Gastrocnemius medialis (tissue), 4 donors: ENCODE measurements around the gene IFI30. TPM values are rescaled to one million over a fixed set of nuclear protein-coding genes. Genes with fewer than 3 reads are reported as not detected.

ENCODE experiments used
- ATAC-seq, 2 donors: fragments of 150-250 bp; one replicate each; pipeline ENCODE4 v1.9.1; 2016
- DNase-seq, 2 donors: peaks; one replicate each; pipeline ENCODE4 v3.0.0-alpha.2; 2019
- H3K27ac ChIP-seq, 4 donors: fragments of 200-600 bp; sonication (generic); 1 replicate in 1 of 4; 2 replicates in 3 of 4; pipeline ENCODE4 v1.5.1; 2016 to 2018; ENCODE audit warnings: mild to moderate bottlenecking in 2 of 4, moderate library complexity in 1 of 4
- H3K27me3 ChIP-seq, 3 donors: fragments of 200-600 bp; sonication (generic) in 2 of 3; 1 replicate in 1 of 3; 2 replicates in 2 of 3; pipeline versions ENCODE4 v1.5.1 to v1.6.0; 2016 to 2019; ENCODE audit warnings: mild to moderate bottlenecking in 1 of 3, moderate library complexity in 1 of 3
- H3K36me3 ChIP-seq, 2 donors: fragments of 200-600 bp; sonication (generic) in 1 of 2; one replicate each; pipeline ENCODE4 v1.5.1; 2017 to 2018
- H3K4me1 ChIP-seq, 2 donors: fragments of 200-600 bp; sonication (generic) in 1 of 2; one replicate each; pipeline ENCODE4 v1.5.1; 2016 to 2017; ENCODE audit warnings: mild to moderate bottlenecking in 2 of 2
- H3K4me3 ChIP-seq, 4 donors: fragments of 200-600 bp; sonication (generic) in 3 of 4; 1 replicate in 1 of 4; 2 replicates in 3 of 4; pipeline ENCODE4 v1.5.1; 2016 to 2019; ENCODE audit warnings: mild to moderate bottlenecking in 2 of 4
- H3K9me3 ChIP-seq, 3 donors: fragments of 200-600 bp; sonication (generic) in 2 of 3; 1 replicate in 1 of 3; 2 replicates in 2 of 3; pipeline ENCODE4 v1.5.1; 2016 to 2019
- CTCF ChIP-seq, 5 experiments: fragments of 450-650 bp in 3 of 5; fragments of 200-600 bp in 2 of 5; sonication (generic) in 2 of 5; IDR thresholded peaks in 4 of 5; conservative IDR thresholded peaks in 1 of 5; 1 replicate in 4 of 5; 2 replicates in 1 of 5; pipeline ENCODE4 v1.5.1; 2016 to 2019; ENCODE audit warnings: antibody characterized with exemption in 5 of 5, mild to moderate bottlenecking in 3 of 5, moderate library complexity in 3 of 5
- POLR2A ChIP-seq, 2 donors: fragments of 450-650 bp; IDR thresholded peaks; one replicate each; pipeline ENCODE4 v1.6.1; 2017; ENCODE audit warnings: antibody characterized with exemption in 2 of 2, mild to moderate bottlenecking in 2 of 2, moderate library complexity in 2 of 2
- in situ Hi-C, 4 donors: fragments of 200-750 bp; cut with MboI; loops; one replicate each; pipeline versions ENCODE4 v1.15.0 to v1.8.0; 2017; ENCODE audit warnings: low sequenced_read_pairs in 4 of 4
- intact Hi-C: fragments of 100-400 bp; cut with DNase I; formaldehyde crosslinking; loops from one replicate; pipeline ENCODE4 v1.15.1; 2023; ENCODE audit warnings: low total_unique reads
- total RNA-seq, 4 donors: library from RNA; depleted of rRNA; stranded (reverse); fragments of >200 nt; gene quantifications; one replicate each; pipeline versions ENCODE4 v1.1.0 to v1.2.3, GENCODE V29; 2016

The IFI30 gene
- total RNA-seq, result 10 to 100 TPM in 2 of 4 donors, 1 to 10 TPM in 2; 3.5 to 20.4 (median 14.0) TPM

- TF ChIP-seq CTCF (IDR thresholded peaks at IDR 0.05 in 4 of 5, conservative IDR thresholded peaks at IDR 0.05 in 1 of 5) (no peak), POLR2A (IDR thresholded peaks at IDR 0.05) (peak; percentile 32 to 59)
- Histone ChIP-seq H3K36me3 (peaks cover 0 to 10% of the 10 kb centered on the region in 2 donors), H3K4me3 (peak within 1 kb of the TSS; percentile 63 to 79 (median 68)), H3K27me3 (peaks cover 0 to 3% (median 0%) of the 10 kb centered on the region in 3 donors), H3K27ac (peak within 1 kb of the TSS in 3 of 4 donors; percentile 35 to 55 (median 37)), H3K4me1 (peaks cover 8 to 12% of the 10 kb centered on the region in 2 donors), H3K9me3 (no peaks in the 10 kb centered on the region)
- DNase-seq (peak in 1 of 2 donors; percentile 59), ATAC-seq (peak; percentile 52 to 60)
- in situ Hi-C loops, result no loop called here
- intact Hi-C loops, result no loop called here
Observed at GRCh38 chr19:18173572-18174288, at the start of gene IFI30. TSS of gene IFI30 (plus strand) at chr19:18173813. CDS start at chr19:18173842, 29 bp downstream.

GRCh38 chr19:18123819-18124218 is 49.8 kb upstream of the IFI30 start:
- peak overlapping the region in 1 of 4 donors; percentile 27 for H3K27ac ChIP-seq
- no peaks in the 10 kb centered on the region for H3K27me3 ChIP-seq
- H3K9me3 ChIP-seq, result no peaks in the 10 kb centered on the region
- TF ChIP-seq POLR2A (IDR thresholded peaks at IDR 0.05) (no peak), CTCF (IDR thresholded peaks at IDR 0.05 in 4 of 5, conservative IDR thresholded peaks at IDR 0.05 in 1 of 5) (no peak)
- ATAC-seq, result peak in 1 of 2 donors; percentile 24
- peaks cover 0 to 4% of the 10 kb centered on the region in 2 donors for H3K4me1 ChIP-seq
- DNase-seq, result no peak
- in situ Hi-C loops (no loop called here), intact Hi-C loops (no loop called here)
- H3K4me3 ChIP-seq, result no peak overlapping the region
- H3K36me3 ChIP-seq, result no peaks in the 10 kb centered on the region

GRCh38 chr19:18126097-18126496 is 47.5 kb upstream of the IFI30 start:
- in situ Hi-C loops (no loop called here), intact Hi-C loops (no loop called here)
- ATAC-seq (no peak), DNase-seq (no peak)
- Histone ChIP-seq H3K9me3 (no peaks in the 10 kb centered on the region), H3K27ac (no peak overlapping the region), H3K36me3 (no peaks in the 10 kb centered on the region), H3K4me3 (no peak overlapping the region), H3K27me3 (no peaks in the 10 kb centered on the region), H3K4me1 (no peaks in the 10 kb centered on the region)
- TF ChIP-seq CTCF (IDR thresholded peaks at IDR 0.05 in 4 of 5, conservative IDR thresholded peaks at IDR 0.05 in 1 of 5) (no peak), POLR2A (IDR thresholded peaks at IDR 0.05) (no peak)

GRCh38 chr19:18128044-18128443 is 45.6 kb upstream of the IFI30 start:
- intact Hi-C loops, result no loop called here
- ATAC-seq (no peak), DNase-seq (no peak)
- TF ChIP-seq CTCF (IDR thresholded peaks at IDR 0.05 in 4 of 5, conservative IDR thresholded peaks at IDR 0.05 in 1 of 5), result no peak
- Histone ChIP-seq H3K4me1 (no peaks in the 10 kb centered on the region), H3K27me3 (no peaks in the 10 kb centered on the region), H3K36me3 (no peaks in the 10 kb centered on the region), H3K4me3 (no peak overlapping the region), H3K27ac (no peak overlapping the region), H3K9me3 (no peaks in the 10 kb centered on the region)
- in situ Hi-C loops, result no loop called here
